ENCODE data around the gene TMED5.
"Not testable (repeated sequence)": the region's sequence is repeated elsewhere in the genome, so short reads cannot be mapped to it uniquely, and the experiment has no call there.

The TMED5 gene

GRCh38 chr1:93170141-93170678 is 10.0 kb downstream of the TMED5 start:
- DNase-seq: not testable (repeated sequence)

GRCh38 chr1:93167006-93167405 is 13.2 kb downstream of the TMED5 start:
- DNase-seq: no peak

- DNase-seq: not testable (repeated sequence)
These were observed 14.3 kb downstream of the TMED5 start for GRCh38 chr1:93165895-93166294.

- DNase-seq: no peak
These were observed 15.4 kb downstream of the TMED5 start for GRCh38 chr1:93164816-93165215.

GRCh38 chr1:93163314-93163713 is 16.9 kb downstream of the TMED5 start:
- not testable (repeated sequence) for DNase-seq

GRCh38 chr1:93159337-93159736 is 20.9 kb downstream of the TMED5 start:
- DNase-seq: no peak

- DNase-seq: no peak
These were observed 24.9 kb downstream of the TMED5 start for GRCh38 chr1:93155335-93155734.

- no peak for DNase-seq
These were observed 25.3 kb downstream of the TMED5 start for GRCh38 chr1:93154898-93155297.

GRCh38 chr1:93152835-93153234 is 27.4 kb downstream of the TMED5 start:
- no peak for DNase-seq

GRCh38 chr1:93151474-93151873 is 28.7 kb downstream of the TMED5 start:
- no peak for DNase-seq

GRCh38 chr1:93150729-93151128 is 29.5 kb downstream of the TMED5 start:
- DNase-seq: no peak

- no peak for DNase-seq
These were observed 32.2 kb downstream of the TMED5 start for GRCh38 chr1:93148001-93148400.

GRCh38 chr1:93143769-93144168 is 36.4 kb downstream of the TMED5 start:
- no peak for DNase-seq

GRCh38 chr1:93143136-93143535 is 37.1 kb downstream of the TMED5 start:
- no peak for DNase-seq

GRCh38 chr1:93142161-93142560 is 38.1 kb downstream of the TMED5 start:
- no peak for DNase-seq

- DNase-seq: no peak
These were observed 40.1 kb downstream of the TMED5 start for GRCh38 chr1:93140106-93140505.

- no peak for DNase-seq
These were observed 42.5 kb downstream of the TMED5 start for GRCh38 chr1:93137604-93138292.

GRCh38 chr1:93136445-93136844 is 43.8 kb downstream of the TMED5 start:
- no peak for DNase-seq

GRCh38 chr1:93132638-93133037 is 47.6 kb downstream of the TMED5 start:
- DNase-seq: no peak

- no peak for DNase-seq
These were observed 50.6 kb downstream of the TMED5 start for GRCh38 chr1:93129507-93130099.

GRCh38 chr1:93124556-93125355 is 55.5 kb downstream of the TMED5 start:
- DNase-seq: no peak

GRCh38 chr1:93123201-93123783 is 56.9 kb downstream of the TMED5 start:
- no peak for DNase-seq

- no peak for DNase-seq
These were observed 59.6 kb downstream of the TMED5 start for GRCh38 chr1:93120614-93121013.
